Mesothelial cell of epicardium (in vitro differentiated cells): ENCODE results near the gene TMEM204. TPM values are rescaled to one million over a fixed set of nuclear protein-coding genes. Genes with fewer than 3 reads are reported as not detected.

ENCODE experiments used
- DNase-seq, 2 experiments: peaks; one replicate each; pipeline ENCODE4 v3.0.0; 2021; ENCODE audit warnings: low spot score in 2 of 2; ENCODE audit not compliant: unreplicated experiment in 2 of 2
- H3K27ac Mint-ChIP-seq: 2 replicates; pipeline ENCODE4 v1.8.0; 2021; ENCODE audit warnings: mixed read lengths
- H3K27me3 Mint-ChIP-seq: 2 replicates; pipeline ENCODE4 v1.8.0; 2021; ENCODE audit warnings: low read depth, mixed read lengths
- H3K36me3 Mint-ChIP-seq: 2 replicates; pipeline ENCODE4 v1.8.0; 2021; ENCODE audit warnings: mixed read lengths
- H3K4me1 Mint-ChIP-seq: 2 replicates; pipeline ENCODE4 v1.8.0; 2021; ENCODE audit warnings: mixed read lengths
- H3K4me3 Mint-ChIP-seq: 2 replicates; pipeline ENCODE4 v1.8.0; 2021; ENCODE audit warnings: mild to moderate bottlenecking, moderate library complexity, mixed read lengths
- H3K9me3 Mint-ChIP-seq: 2 replicates; pipeline ENCODE4 v1.8.0; 2021; ENCODE audit warnings: mixed read lengths
- total RNA-seq: library from RNA; stranded (reverse); gene quantifications from 3 replicates; pipeline ENCODE4 v1.2.1, GENCODE V29; 2021
- TF ChIP-seq, protein P1 (sequence below): fragments of 200-600 bp; sonication (generic); IDR thresholded peaks from one replicate; pipeline ENCODE4 v1.5.0; 2021; ENCODE audit warnings: antibody characterized with exemption; ENCODE audit not compliant: unreplicated experiment

The TMEM204 gene
- total RNA-seq, 1 donor from 2014 or later = 7.7 TPM

DNA sequence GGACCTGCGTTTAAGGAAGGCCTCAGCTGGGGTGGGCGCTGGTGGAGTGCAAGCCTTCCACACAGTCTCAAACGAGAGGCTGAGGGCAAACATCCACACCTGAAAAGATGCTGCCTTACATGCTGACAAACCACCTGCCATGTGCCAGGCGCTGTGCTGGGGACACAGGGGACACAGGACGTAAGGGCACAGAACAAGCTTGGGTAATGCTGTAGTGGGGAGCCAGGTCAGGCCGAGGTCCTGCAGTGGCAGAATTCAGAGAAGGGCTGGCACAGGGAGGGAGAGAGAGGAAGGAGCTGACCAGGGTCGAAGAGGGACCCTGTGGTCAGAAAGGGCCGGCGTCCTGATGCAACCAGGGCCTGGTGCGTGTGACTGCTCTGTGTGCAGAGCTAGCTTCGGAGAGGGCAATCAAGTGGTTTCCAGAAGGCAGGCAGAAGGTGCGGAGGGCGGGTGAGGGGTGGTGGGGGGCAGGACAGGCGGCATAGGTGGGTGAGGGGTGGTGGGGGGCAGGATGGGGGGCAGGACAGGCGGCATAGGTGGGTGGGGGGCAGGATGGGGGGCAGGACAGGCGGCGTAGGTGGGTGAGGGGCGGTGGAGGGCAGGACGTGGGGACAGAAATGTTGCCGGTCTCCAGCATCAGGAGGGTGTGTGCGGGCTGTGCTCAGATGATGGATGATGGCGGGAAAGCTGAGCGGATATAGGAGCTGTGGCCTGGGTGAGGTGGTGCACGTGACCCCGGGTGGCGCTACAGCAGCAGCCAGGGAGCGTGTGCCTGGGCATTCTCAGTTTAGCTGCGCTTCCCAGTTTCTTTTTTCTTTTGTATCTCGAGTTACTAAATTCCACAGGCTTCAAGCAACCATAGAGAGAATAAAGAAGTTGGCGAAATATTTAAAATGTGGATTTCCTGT lies 21.6 kb upstream of the TMEM204 start:
- H3K36me3 Mint-ChIP-seq = peaks cover 42% of the 10 kb centered on the region
- DNase-seq = no peak
- TF ChIP-seq, protein P1, sequence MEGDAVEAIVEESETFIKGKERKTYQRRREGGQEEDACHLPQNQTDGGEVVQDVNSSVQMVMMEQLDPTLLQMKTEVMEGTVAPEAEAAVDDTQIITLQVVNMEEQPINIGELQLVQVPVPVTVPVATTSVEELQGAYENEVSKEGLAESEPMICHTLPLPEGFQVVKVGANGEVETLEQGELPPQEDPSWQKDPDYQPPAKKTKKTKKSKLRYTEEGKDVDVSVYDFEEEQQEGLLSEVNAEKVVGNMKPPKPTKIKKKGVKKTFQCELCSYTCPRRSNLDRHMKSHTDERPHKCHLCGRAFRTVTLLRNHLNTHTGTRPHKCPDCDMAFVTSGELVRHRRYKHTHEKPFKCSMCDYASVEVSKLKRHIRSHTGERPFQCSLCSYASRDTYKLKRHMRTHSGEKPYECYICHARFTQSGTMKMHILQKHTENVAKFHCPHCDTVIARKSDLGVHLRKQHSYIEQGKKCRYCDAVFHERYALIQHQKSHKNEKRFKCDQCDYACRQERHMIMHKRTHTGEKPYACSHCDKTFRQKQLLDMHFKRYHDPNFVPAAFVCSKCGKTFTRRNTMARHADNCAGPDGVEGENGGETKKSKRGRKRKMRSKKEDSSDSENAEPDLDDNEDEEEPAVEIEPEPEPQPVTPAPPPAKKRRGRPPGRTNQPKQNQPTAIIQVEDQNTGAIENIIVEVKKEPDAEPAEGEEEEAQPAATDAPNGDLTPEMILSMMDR = no peak
- no peak overlapping the region for H3K4me3 Mint-ChIP-seq
- no peaks in the 10 kb centered on the region for H3K27me3 Mint-ChIP-seq
- no peaks in the 10 kb centered on the region for H3K4me1 Mint-ChIP-seq
- no peak overlapping the region for H3K27ac Mint-ChIP-seq
- peaks cover 12% of the 10 kb centered on the region for H3K9me3 Mint-ChIP-seq

DNA sequence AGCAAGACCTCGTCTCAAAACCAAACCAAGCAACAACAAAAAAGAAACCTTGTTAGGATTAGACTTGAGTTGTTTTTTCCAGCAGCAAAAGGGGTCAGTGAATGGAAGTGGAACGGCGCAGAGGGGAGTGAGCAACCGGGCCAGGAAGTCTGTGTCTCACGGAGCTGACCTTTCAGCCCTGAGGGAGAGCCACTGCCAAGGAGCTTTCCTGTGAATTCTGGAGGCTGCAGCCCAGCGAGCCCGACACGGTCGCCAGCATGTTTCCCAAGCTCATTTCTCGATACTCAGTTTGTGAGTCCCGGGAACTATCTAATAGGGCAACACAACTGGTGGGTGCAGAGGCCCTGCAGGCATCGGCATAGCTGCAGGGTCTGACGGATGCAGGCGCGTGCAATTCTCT lies 20.7 kb upstream of the TMEM204 start:
- H3K4me1 Mint-ChIP-seq = no peaks in the 10 kb centered on the region
- H3K36me3 Mint-ChIP-seq = peaks cover 42% of the 10 kb centered on the region
- peaks cover 12% of the 10 kb centered on the region for H3K9me3 Mint-ChIP-seq
- TF ChIP-seq, protein P1 = no peak
- no peak overlapping the region for H3K27ac Mint-ChIP-seq
- DNase-seq = no peak
- no peak overlapping the region for H3K4me3 Mint-ChIP-seq
- H3K27me3 Mint-ChIP-seq = no peaks in the 10 kb centered on the region

DNA sequence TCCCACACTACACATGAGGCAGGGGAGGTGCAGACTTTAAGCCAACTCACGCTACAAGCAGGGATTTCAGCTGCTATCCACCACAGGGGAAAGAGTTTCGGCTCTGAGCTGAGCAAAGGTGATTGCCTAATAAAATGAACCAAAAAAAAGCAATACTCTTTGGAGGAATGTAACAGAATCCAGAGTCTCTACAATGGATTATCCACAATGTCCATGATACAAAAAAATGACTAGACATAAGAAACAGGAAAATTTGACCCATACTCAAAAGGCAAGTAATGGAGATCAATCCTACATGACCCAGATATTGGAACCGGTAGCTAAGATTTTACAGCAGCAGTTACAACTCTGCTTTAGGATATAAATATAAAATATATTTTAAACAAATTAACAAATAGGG lies 19.0 kb upstream of the TMEM204 start:
- Mint-ChIP-seq H3K4me1 (no peaks in the 10 kb centered on the region), H3K4me3 (no peak overlapping the region), H3K9me3 (peaks cover 12% of the 10 kb centered on the region), H3K36me3 (peaks cover 45% of the 10 kb centered on the region), H3K27me3 (no peaks in the 10 kb centered on the region), H3K27ac (no peak overlapping the region)
- TF ChIP-seq, protein P1 = no peak
- DNase-seq = no peak

DNA sequence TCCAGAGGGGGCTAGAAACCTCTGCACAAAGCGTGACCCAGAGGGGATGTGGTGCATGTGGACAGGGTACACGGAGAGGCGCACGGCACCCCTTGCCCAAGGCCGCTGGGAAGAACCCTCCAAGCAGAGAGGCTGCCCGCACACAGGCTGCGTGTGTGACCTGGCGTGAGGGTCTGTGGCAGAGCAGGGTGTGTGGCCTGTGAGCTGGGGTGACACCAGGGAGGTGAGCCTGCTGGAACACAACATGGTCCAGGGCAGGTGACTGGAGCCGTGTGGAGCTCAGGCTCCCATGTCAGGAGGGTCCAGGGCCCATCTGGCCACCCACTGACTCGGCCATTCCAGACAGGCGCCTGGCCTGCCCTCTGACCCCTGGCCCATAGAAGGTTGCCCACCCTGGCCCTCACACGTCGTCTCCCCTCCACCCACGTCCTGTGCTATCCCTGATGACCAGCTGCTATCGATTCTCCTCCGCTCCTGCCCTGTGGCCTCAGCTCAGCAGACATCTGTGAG lies 14.8 kb upstream of the TMEM204 start:
- no peak for DNase-seq
- TF ChIP-seq, protein P1 = no peak
- Mint-ChIP-seq H3K9me3 (peaks cover 12% of the 10 kb centered on the region), H3K27ac (no peak overlapping the region), H3K4me1 (no peaks in the 10 kb centered on the region), H3K36me3 (peaks cover 28% of the 10 kb centered on the region), H3K27me3 (no peaks in the 10 kb centered on the region), H3K4me3 (no peak overlapping the region)

DNA sequence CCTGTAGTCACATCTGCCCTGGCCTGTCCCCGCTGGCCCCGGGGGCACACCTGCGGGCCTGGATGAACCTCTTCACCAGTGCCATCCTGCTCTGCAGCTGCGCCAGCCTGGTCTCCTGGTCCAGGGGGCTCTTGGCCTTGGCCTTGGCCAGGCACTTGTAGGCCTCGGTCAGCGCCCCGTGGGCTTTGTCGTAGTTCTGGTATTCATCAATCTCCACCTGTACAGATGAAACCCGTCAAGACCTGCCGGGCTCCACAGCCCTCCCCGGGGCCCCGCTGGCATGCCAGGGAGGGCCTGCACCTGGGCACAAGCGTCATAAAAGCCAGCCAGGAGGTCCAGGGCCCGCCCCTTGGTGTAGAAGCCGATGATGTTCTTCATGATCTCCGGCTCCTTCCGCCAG lies 13.6 kb upstream of the TMEM204 start:
- H3K4me3 Mint-ChIP-seq = no peak overlapping the region
- DNase-seq = no peak
- peaks cover 25% of the 10 kb centered on the region for H3K36me3 Mint-ChIP-seq
- H3K27ac Mint-ChIP-seq = no peak overlapping the region
- H3K9me3 Mint-ChIP-seq = peaks cover 7% of the 10 kb centered on the region
- no peaks in the 10 kb centered on the region for H3K4me1 Mint-ChIP-seq
- TF ChIP-seq, protein P1 = no peak
- no peaks in the 10 kb centered on the region for H3K27me3 Mint-ChIP-seq
